Erythroblast (primary cell): ENCODE data around the gene FIBCD1.

Experiments
- GATA1 ChIP-seq: IDR thresholded peaks from 2 replicates; pipeline ENCODE4 v1.6.1; 2011; ENCODE audit warnings: low read depth, mild to moderate bottlenecking, control low read depth, low read length, moderate library complexity
- POLR2A ChIP-seq: IDR thresholded peaks from 2 replicates; pipeline ENCODE4 v1.6.1; 2011; ENCODE audit warnings: mild to moderate bottlenecking, low read length

- no peak for TF ChIP-seq POLR2A
- no peak for TF ChIP-seq GATA1
These were observed 52.1 kb downstream of the FIBCD1 start for GRCh38 chr9:130886981-130887380.
